Endothelial cell of hepatic sinusoid (primary cell): ENCODE data around the gene CDK14.
"Not testable (repeated sequence)": the region's sequence is repeated elsewhere in the genome, so short reads cannot be mapped to it uniquely, and the experiment has no call there.

ENCODE experiments used
- in situ Hi-C: cut with HindIII; loops from 2 replicates; pipeline ENCODE4 v1.10.0; 2017; ENCODE audit warnings: low sequenced_read_pairs

Gene CDK14

DNA sequence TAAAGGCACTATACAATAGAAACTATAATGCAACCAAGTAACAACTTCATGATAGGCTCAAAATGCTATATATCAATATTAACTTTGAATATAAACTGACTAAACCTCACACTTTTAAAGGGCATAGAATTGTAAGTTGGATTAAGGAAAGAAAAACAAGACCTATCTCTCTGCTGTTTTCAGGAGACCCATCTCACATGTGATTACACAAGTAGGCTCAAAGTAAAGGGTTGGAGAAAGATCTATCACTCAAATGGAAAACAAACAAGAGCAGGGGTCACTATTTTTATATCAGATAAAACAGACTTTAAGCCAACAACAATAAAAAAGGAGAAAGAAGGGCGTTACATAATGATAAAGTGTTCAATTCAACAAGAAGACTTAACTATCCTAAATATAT is 155.5 kb downstream of the CDK14 start:
- in situ Hi-C loops, result no loop called here

DNA sequence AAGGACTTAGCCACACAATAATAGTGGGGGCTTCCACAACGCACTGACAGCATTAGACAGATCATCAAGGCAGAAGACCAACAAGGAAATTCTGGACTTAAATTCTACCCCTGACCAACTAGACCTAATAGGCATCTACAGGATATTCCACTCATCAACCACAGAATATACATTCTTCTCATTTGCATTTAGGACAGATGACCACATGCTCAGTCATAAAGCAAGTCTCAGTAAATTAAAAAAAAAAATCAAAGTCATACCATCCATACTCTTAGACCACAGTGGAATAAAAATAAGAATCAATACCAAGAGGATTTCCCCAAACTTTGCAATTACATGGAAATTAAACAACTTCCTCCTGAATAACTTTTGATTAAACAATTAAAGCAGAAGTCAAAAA is 155.9 kb downstream of the CDK14 start:
- in situ Hi-C loops, result no loop called here

GRCh38 chr7:90755041-90755440 is 158.9 kb downstream of the CDK14 start:
- in situ Hi-C loops, result no loop called here

GRCh38 chr7:90756366-90756765 is 160.2 kb downstream of the CDK14 start:
- in situ Hi-C loops, result no loop called here

- in situ Hi-C loops, result not testable (repeated sequence)
Observed at GRCh38 chr7:90757565-90757950, 161.4 kb downstream of the CDK14 start.

GRCh38 chr7:90758933-90759562 is 162.9 kb downstream of the CDK14 start:
- in situ Hi-C loops, result no loop called here

DNA sequence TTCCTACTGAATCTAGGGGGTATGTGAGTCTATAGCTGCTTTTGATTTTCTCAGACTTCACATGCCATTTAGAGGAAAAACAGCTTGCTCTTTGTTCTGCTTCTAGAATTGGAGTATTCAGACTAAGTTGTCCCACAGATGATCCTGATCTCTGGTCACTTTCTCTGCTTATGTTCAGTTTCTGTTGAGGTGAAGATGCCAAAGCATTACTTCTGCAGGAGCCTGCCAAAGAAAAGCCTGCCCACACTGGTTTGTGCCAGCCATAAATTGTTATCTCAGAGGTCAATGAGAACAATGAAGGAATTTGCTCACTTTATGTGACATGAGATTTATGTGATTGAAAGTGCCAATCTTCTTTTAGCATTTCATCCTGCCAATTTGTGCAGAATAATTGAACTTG is 163.6 kb downstream of the CDK14 start:
- in situ Hi-C loops, result no loop called here

GRCh38 chr7:90760892-90761291 is 164.8 kb downstream of the CDK14 start:
- in situ Hi-C loops, result no loop called here

DNA sequence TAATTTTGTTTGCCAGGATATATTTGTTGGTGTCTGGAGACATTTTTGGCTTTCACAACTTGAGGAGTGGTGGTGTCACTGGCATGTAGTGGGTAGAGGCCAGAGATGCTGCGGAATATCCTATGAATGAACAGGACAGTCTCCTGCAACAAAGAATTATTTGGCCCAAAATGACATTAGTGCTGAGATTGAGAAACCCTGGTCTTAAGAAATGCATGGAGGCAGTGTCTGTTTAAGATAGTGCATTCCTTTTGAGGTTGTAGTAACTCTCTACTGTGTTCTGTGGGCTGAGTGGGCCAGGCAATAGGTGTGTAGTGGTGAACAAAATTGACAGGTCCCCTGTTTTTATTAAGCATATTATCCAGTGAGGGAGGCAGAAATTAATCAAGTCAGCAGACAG is 165.5 kb downstream of the CDK14 start:
- in situ Hi-C loops, result no loop called here

DNA sequence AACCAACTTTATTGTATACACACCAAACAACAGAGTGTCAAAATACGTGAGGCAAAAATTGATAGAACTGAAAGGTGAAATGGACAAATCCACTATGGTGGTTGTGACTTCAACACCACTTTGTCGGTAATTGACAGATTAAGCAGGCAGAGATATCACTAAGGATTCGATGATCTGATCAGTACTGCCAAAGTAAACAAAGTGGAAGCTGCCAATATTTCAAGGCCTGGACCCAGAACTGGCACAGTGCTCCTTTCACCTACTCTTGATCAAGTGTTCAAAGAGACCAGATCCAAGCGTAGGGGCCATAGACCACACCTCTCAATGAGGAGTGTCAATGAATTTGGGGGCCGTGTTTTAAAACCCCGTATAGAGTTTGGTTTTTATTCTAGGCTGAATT is 167.0 kb downstream of the CDK14 start:
- in situ Hi-C loops, result no loop called here

DNA sequence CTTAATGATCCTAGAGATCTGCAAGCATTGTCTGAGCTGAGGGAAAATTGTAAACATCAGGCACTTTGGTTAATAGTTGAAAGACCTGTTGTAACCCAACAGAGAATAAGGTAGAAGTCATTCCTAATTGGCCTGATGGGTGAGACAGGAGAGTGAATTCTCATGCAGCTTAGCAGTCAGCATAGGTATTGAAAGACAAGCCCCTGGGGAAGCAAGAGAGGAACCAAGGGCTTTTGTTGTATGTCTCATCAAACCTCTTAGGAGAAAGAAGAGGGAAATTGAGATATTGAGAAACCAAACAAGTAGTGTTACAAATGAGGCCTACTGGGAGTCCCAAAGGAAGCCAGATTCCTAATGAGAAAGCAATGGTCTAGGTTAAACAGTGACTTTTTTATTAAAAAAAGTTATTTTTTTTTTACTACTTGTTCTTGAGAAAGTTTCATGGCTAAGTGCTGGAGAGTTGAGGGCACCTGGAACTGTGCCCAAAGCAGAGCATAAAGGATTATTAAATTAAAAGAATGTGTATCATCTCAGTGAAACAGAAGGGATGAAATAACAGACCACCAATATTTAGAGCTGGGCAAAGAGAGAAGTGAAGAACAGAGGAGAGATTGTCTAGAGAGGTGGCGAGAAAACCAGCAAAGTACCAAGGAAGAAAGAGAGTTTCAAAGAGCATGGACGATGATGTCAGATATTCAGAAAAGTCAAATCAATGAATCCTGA is 168.9 kb downstream of the CDK14 start:
- in situ Hi-C loops, result no loop called here

DNA sequence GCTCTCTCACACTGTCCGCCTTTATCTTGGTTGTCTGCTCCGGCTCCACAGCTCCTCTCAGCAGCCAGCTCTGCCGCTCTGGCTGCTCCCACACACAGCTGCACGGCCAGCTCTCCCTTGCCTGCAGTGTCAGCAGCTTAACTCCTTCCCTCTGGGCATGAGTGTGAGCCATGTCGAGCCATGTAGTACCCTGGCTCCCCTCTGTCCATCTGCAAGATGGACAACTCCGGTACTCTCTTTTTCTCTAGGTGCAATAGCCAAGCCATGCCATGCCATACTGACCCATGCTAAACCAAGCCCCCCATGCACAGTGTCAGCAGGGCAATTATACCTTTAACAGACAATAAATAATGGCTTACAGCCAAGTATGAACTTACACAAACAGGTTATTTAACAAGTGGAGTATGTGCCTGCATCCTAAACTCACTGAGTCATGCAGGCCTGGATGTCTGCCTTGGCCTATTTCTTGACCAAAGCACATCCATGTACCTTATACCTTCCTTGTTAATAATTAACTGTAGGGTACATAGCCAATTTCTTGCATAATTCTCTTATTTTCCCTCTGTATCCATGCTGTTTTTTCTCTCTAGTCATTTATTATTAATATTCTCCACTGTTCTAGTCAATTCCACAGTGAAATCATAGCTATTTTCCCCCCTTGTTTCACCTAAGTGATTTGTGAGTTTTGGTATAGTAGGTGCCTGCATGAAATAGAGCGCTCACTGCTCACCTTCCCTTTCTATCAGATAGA is 170.9 kb downstream of the CDK14 start:
- in situ Hi-C loops, result no loop called here

GRCh38 chr7:90768301-90768700 is 172.2 kb downstream of the CDK14 start:
- in situ Hi-C loops, result no loop called here

GRCh38 chr7:90769036-90769435 is 172.9 kb downstream of the CDK14 start:
- in situ Hi-C loops, result no loop called here

- in situ Hi-C loops, result not testable (repeated sequence)
Observed at GRCh38 chr7:90769566-90769965, 173.4 kb downstream of the CDK14 start.

- in situ Hi-C loops, result no loop called here
Observed at GRCh38 chr7:90771281-90771680, 175.2 kb downstream of the CDK14 start.

- in situ Hi-C loops, result no loop called here
Observed at GRCh38 chr7:90772410-90772809, 176.3 kb downstream of the CDK14 start.

GRCh38 chr7:90773269-90773668 is 177.1 kb downstream of the CDK14 start:
- in situ Hi-C loops, result no loop called here

DNA sequence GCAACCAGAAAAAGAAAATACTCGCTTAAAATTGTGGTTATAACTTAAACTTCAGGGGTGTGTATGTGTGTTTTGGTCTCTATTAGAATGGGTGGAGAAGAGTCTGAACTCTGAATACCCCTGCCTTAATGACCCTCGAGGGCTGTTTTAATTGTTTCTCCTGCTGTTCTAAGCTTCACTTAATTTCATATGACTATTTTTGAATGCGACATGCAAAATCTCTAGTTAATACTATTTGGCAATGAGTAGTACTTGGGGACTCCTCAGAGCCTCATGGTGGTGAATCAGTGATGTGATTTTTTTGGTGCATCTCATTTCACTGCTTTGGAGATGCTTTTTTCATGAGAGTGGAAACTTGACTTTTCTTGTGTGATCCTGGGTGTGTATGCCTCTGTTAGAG is 178.6 kb downstream of the CDK14 start:
- in situ Hi-C loops, result no loop called here

DNA sequence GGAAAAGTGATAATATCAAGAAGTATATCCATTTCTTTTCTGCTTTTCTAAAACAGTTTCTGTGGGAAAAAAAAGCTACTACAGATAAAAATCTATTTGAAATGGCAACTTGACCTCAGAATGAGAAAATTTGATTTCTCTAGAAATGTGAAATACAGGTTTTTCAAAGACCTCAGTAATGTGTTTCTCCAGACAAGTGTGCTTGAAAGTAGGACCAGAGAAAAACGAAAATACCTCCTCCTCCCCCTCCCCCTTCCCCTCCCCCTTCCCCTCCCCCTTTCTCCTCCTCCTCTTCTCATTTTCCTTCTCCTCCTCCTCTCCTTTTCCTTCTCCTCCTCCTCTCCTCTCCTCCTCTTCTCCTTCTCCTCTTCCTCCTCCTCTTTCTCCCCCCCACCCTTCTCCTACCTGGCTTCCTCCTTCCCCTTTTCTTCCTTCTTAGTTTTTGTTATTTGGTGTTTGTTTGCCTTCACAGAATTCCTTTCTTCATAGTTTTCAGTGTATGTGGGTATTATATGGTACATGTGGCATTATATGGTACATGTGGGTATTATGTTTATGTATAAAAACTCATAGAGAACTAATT is 179.4 kb downstream of the CDK14 start:
- in situ Hi-C loops, result no loop called here

DNA sequence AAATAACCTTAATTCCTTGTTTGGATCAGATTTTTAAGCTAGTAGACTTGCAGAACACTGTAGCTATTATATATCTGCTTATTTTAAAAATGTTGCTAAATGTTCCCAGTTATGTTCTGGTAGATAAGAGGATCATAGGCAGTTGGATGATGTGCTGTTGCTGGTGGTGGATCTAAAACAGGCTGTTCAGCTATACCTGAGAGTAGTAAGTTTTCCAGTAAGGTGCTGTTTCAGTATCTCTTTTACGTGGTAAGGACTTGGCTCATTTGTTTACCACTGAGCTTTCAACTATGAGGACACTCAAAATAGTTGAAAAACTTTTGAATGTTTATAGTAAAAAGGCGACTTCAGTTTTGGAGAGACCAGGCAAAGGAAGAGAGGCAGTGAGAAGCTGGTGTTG is 180.9 kb downstream of the CDK14 start:
- in situ Hi-C loops, result no loop called here

DNA sequence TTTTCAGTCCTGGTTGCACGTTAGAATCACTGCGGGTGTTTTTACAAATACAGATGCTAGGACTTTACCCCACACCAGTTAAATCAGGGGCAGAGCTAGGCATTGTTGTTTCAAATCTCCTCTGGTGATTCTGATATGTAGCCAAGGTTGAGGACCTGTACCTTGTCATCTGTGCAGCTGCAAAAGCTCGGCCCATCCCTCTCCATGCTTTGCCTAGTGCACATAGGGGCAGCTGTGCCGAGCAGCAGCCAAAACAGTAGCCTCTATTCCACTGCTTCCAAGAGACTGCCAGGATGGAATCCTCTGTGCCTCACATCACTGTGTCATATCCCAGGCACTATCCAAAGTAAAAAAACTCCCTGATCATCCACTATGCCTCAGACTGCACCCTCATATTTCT is 181.3 kb downstream of the CDK14 start:
- in situ Hi-C loops, result no loop called here
